ENCODE data around the gene AQP6.

Gene AQP6

DNA sequence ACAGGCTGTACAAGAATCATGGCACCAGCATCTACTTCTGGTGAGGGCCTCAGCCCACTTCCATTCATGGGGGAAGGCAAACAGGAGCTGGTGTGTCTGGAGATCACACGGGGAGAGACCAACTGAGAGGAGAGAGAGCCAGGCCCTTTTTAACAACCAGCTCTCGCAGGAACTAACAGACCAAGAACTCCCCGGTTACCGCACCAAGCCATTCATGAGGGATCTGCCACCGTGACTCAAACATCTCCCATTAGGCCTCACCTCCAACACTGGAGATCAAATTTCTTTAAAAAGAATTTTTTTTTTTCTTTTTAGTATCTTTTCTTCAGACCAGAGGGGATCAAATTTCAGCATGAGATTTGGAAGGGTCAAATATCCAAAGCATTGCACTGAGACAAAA is 39.0 kb upstream of the AQP6 start:
- no peak for DNase-seq
- Histone ChIP-seq H3K36me3 (no peaks in the 10 kb centered on the region), H3K27me3 (ENCODE audit: insufficient read depth, low read depth, severe bottlenecking) (no peaks in the 10 kb centered on the region), H3K9me3 (ENCODE audit: severe bottlenecking) (no peaks in the 10 kb centered on the region), H3K27ac (no peak overlapping the region), H3K4me3 (ENCODE audit: low read depth, low read length) (no peak overlapping the region)
- TF ChIP-seq, protein P1, sequence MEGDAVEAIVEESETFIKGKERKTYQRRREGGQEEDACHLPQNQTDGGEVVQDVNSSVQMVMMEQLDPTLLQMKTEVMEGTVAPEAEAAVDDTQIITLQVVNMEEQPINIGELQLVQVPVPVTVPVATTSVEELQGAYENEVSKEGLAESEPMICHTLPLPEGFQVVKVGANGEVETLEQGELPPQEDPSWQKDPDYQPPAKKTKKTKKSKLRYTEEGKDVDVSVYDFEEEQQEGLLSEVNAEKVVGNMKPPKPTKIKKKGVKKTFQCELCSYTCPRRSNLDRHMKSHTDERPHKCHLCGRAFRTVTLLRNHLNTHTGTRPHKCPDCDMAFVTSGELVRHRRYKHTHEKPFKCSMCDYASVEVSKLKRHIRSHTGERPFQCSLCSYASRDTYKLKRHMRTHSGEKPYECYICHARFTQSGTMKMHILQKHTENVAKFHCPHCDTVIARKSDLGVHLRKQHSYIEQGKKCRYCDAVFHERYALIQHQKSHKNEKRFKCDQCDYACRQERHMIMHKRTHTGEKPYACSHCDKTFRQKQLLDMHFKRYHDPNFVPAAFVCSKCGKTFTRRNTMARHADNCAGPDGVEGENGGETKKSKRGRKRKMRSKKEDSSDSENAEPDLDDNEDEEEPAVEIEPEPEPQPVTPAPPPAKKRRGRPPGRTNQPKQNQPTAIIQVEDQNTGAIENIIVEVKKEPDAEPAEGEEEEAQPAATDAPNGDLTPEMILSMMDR (IDR thresholded peaks at IDR 0.05; ENCODE audit: low read depth, low read length) = no peak

DNA sequence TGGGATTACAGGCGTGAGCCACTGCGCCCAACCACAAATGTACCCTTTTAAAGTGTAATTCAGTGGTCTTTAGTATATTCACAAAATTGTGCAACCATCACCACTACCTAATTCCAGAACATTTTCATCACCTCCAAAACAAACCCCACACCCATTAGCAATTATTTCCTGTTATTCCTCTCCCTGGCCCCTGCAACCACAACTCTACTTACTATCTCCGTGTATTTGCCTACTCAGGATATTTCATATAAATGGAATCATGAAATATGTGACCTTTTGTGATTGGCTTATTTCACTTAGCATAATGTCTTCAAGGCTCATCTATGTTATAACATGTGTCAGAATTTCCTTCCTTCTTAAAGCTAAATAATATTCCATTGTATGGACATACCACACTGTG is 38.2 kb upstream of the AQP6 start:
- TF ChIP-seq, protein P1 (IDR thresholded peaks at IDR 0.05; ENCODE audit: low read depth, low read length) = no peak
- Histone ChIP-seq H3K4me3 (ENCODE audit: low read depth, low read length) (no peak overlapping the region), H3K9me3 (ENCODE audit: severe bottlenecking) (no peaks in the 10 kb centered on the region), H3K27ac (no peak overlapping the region), H3K27me3 (ENCODE audit: insufficient read depth, low read depth, severe bottlenecking) (no peaks in the 10 kb centered on the region), H3K36me3 (no peaks in the 10 kb centered on the region)
- DNase-seq = no peak

DNA sequence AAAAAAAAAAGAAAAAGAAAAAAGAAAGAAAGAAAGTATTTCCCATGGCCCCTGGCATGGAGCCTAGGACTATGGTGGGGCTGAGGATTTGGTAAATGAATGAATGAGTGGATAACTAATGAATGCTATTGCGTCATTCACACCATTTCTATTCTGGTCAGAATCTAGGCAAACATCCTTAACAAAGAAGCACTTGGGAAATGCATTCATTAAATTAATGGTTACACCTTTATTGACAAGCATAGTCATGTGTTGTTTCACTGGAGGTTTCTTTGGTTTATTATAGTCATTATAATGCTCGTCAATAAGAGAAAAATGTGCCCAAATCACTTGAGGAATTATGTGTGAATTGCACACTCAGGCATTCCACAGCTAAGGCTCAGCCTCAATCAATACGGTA is 35.8 kb upstream of the AQP6 start:
- TF ChIP-seq, protein P1 (IDR thresholded peaks at IDR 0.05; ENCODE audit: low read depth, low read length) = no peak
- H3K9me3 ChIP-seq (ENCODE audit: severe bottlenecking) = no peaks in the 10 kb centered on the region
- no peak overlapping the region for H3K4me3 ChIP-seq (ENCODE audit: low read depth, low read length)
- H3K27ac ChIP-seq = no peak overlapping the region
- DNase-seq = no peak
- H3K36me3 ChIP-seq = no peaks in the 10 kb centered on the region
- H3K27me3 ChIP-seq (ENCODE audit: insufficient read depth, low read depth, severe bottlenecking) = no peaks in the 10 kb centered on the region

DNA sequence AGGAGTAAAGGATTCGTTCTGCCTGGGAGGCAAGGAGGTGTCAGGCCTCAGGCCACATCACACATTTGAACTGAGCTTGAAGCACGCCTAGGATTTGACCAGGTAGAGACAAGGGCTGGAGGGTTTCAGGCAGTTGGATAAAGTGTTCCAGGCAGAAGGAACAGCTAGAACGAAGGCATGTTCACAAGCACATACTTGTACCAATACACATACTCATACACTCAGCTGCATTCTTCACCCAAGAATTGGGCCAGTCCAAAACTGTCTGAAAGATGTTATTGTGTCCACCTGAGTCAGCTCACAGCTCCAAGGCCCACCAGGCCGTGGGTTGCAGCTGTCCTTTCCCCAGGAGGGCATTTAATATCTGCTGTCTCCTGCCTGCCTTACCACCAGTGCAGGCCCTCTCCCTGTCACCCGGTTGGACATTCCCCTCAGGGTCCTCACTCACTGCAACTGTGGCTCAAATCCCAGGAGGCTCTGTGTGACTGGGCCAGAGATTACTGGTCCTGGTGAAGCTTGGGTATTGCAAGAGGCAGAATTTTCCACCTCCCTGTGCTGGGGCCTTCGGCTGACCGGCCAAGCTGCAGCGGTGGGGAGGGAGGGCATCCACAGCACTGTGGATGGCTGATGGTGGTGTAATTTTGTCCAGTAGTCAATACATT is 35.0 kb upstream of the AQP6 start:
- H3K4me3 ChIP-seq (ENCODE audit: low read depth, low read length) = no peak overlapping the region
- no peaks in the 10 kb centered on the region for H3K9me3 ChIP-seq (ENCODE audit: severe bottlenecking)
- no peaks in the 10 kb centered on the region for H3K27me3 ChIP-seq (ENCODE audit: insufficient read depth, low read depth, severe bottlenecking)
- TF ChIP-seq, protein P1 (IDR thresholded peaks at IDR 0.05; ENCODE audit: low read depth, low read length) = no peak
- no peak overlapping the region for H3K27ac ChIP-seq
- no peaks in the 10 kb centered on the region for H3K36me3 ChIP-seq
- no peak for DNase-seq

DNA sequence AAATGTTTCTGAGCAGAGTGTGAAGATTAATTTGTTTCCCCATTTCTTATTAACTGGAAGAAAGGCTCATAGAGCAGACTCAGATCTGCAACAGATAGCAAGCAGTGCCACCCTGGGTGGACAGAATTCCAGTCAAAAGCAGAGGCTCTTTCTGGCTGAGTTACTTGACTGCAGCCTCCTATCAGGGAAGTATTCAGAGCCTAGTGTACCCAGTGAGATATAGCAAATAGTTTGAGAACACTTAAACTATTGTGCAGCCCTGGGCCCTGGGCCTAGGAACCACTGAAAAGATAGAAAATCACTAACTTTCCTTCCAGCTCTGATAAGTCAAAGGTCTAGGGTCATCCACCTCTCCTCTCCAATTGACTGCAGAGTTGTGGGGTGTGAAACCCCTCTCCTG is 33.4 kb upstream of the AQP6 start:
- H3K9me3 ChIP-seq (ENCODE audit: severe bottlenecking) = no peaks in the 10 kb centered on the region
- H3K27ac ChIP-seq = no peak overlapping the region
- H3K27me3 ChIP-seq (ENCODE audit: insufficient read depth, low read depth, severe bottlenecking) = no peaks in the 10 kb centered on the region
- TF ChIP-seq, protein P1 (IDR thresholded peaks at IDR 0.05; ENCODE audit: low read depth, low read length) = no peak
- H3K36me3 ChIP-seq = no peaks in the 10 kb centered on the region
- DNase-seq = no peak
- H3K4me3 ChIP-seq (ENCODE audit: low read depth, low read length) = no peak overlapping the region

DNA sequence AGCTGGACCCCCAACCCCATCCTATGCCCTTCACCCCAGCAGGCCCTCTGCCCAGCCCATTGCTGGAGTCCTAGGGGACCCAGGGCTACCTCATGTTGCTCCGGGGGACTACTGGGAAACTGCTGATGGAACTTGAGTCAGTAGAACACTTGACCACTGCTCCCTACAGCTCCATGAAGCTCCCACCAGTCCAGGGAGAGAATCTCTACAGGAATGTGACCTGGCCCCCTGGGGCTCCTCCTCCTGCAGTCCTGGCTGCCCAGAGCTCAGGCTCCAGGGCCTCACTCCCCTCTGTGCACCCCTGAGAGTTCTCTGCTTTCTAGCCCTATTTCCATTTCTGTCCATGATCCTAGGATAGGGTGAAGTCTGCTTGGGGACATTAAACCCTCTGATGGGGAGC is 33.0 kb upstream of the AQP6 start:
- TF ChIP-seq, protein P1 (IDR thresholded peaks at IDR 0.05; ENCODE audit: low read depth, low read length) = no peak

More for the DNA sequence above, 33.0 kb upstream of the AQP6 start:
- Histone ChIP-seq H3K36me3 (no peaks in the 10 kb centered on the region), H3K27me3 (ENCODE audit: insufficient read depth, low read depth, severe bottlenecking) (no peaks in the 10 kb centered on the region), H3K27ac (no peak overlapping the region), H3K9me3 (ENCODE audit: severe bottlenecking) (no peaks in the 10 kb centered on the region), H3K4me3 (ENCODE audit: low read depth, low read length) (no peak overlapping the region)
- DNase-seq = no peak

Measured in WERI-Rb-1 (cell line).